Fibroblast of the conjunctiva (primary cell): ENCODE data around the gene SPRING1.
"Not testable (repeated sequence)": the region's sequence is repeated elsewhere in the genome, so short reads cannot be mapped to it uniquely, and the experiment has no call there.

Experiments used
- DNase-seq: peaks from one replicate; pipeline ENCODE4 v3.0.0-alpha.2; 2010; ENCODE audit warnings: low read depth

SPRING1 gene

GRCh38 chr12:116737774-116738657 lies at the start of gene SPRING1, which contains the start of gene RNFT2:
Gene SPRING1, minus strand, starts transcription at chr12:116738069. Its CDS starts 169 bp downstream, at chr12:116737900.
Gene RNFT2, plus strand, starts transcription at chr12:116738315. Its CDS starts 2,183 bp downstream, at chr12:116740498.
- DNase-seq: peak; percentile 99

GRCh38 chr12:116784238-116784612 lies 46.4 kb upstream of the SPRING1 start:
- DNase-seq: no peak

GRCh38 chr12:116783525-116784237 lies 45.8 kb upstream of the SPRING1 start:
- DNase-seq: no peak

GRCh38 chr12:116780942-116781341 lies 43.1 kb upstream of the SPRING1 start:
- DNase-seq: no peak

- no peak for DNase-seq
Measured at GRCh38 chr12:116779597-116779996, 41.7 kb upstream of the SPRING1 start.

GRCh38 chr12:116777245-116777644 lies 39.4 kb upstream of the SPRING1 start:
- no peak for DNase-seq

GRCh38 chr12:116774020-116774419 lies 36.2 kb upstream of the SPRING1 start:
- no peak for DNase-seq

GRCh38 chr12:116773276-116773731 lies 35.4 kb upstream of the SPRING1 start:
- no peak for DNase-seq

GRCh38 chr12:116771651-116772050 lies 33.8 kb upstream of the SPRING1 start:
- no peak for DNase-seq

GRCh38 chr12:116766746-116767145 lies 28.9 kb upstream of the SPRING1 start:
- DNase-seq: no peak

- no peak for DNase-seq
Measured at GRCh38 chr12:116766285-116766684, 28.4 kb upstream of the SPRING1 start.

GRCh38 chr12:116765271-116765670 lies 27.4 kb upstream of the SPRING1 start:
- DNase-seq: no peak

GRCh38 chr12:116761499-116761898 lies 23.6 kb upstream of the SPRING1 start:
- no peak for DNase-seq

- no peak for DNase-seq
Measured at GRCh38 chr12:116760622-116761020, 22.8 kb upstream of the SPRING1 start.

- no peak for DNase-seq
Measured at GRCh38 chr12:116759783-116760621, 22.1 kb upstream of the SPRING1 start.

GRCh38 chr12:116754783-116755182 lies 16.9 kb upstream of the SPRING1 start:
- DNase-seq: not testable (repeated sequence)

- DNase-seq: not testable (repeated sequence)
Measured at GRCh38 chr12:116754097-116754496, 16.2 kb upstream of the SPRING1 start.

GRCh38 chr12:116750298-116750697 lies 12.4 kb upstream of the SPRING1 start:
- DNase-seq: no peak

GRCh38 chr12:116749884-116750283 lies 12.0 kb upstream of the SPRING1 start:
- DNase-seq: no peak

- DNase-seq: no peak
Measured at GRCh38 chr12:116745554-116745953, 7.7 kb upstream of the SPRING1 start.

GRCh38 chr12:116744766-116745165 lies 6.9 kb upstream of the SPRING1 start:
- no peak for DNase-seq

GRCh38 chr12:116742787-116743186 lies 4.9 kb upstream of the SPRING1 start:
- DNase-seq: not testable (repeated sequence)
